DND-41 (cell line): ENCODE results near the gene PLCB4.

ENCODE experiments used
- ATAC-seq: fragments of 200-7000 bp; cut with Tn5 transposase; 3 replicates; pipeline ENCODE4 v1.9.1; 2021; ENCODE audit warnings: low read depth; ENCODE audit not compliant: insufficient read depth
- DNase-seq: peaks from one replicate; pipeline ENCODE4 v3.0.0-alpha.2; 2020
- H2AFZ ChIP-seq: 2 replicates; pipeline ENCODE4 v1.6.0; 2012; ENCODE audit warnings: low read depth, low read length
- H3K27ac ChIP-seq: 2 replicates; pipeline ENCODE4 v1.5.1; 2012; ENCODE audit warnings: low read length, inconsistent platforms
- H3K27me3 ChIP-seq: fragments of 200-600 bp; sonication (generic); 2 replicates; pipeline ENCODE4 v1.6.0; 2012; ENCODE audit warnings: low read length, mild to moderate bottlenecking, inconsistent platforms; ENCODE audit not compliant: insufficient read depth, poor library complexity
- H3K36me3 ChIP-seq: 2 replicates; pipeline ENCODE4 v1.5.1; 2012; ENCODE audit warnings: low read length, inconsistent platforms; ENCODE audit not compliant: insufficient read depth
- H3K4me1 ChIP-seq: 2 replicates; pipeline ENCODE4 v1.5.1; 2012; ENCODE audit warnings: mild to moderate bottlenecking, low read length; ENCODE audit not compliant: insufficient read depth
- H3K4me2 ChIP-seq: 2 replicates; pipeline ENCODE4 v1.6.0; 2012; ENCODE audit warnings: mild to moderate bottlenecking, moderate library complexity, low read length, inconsistent platforms; ENCODE audit not compliant: insufficient read depth
- H3K4me3 ChIP-seq, 2 experiments: fragments of 200-600 bp in 1 of 2; shearing (Covaris generic) in 1 of 2; 2 replicates each; pipeline ENCODE4 v1.5.1; 2012 to 2016; ENCODE audit warnings: inconsistent platforms in 2 of 2, low read length in 2 of 2, mild to moderate bottlenecking in 2 of 2, low read depth in 1 of 2, moderate library complexity in 1 of 2
- H3K79me2 ChIP-seq: 2 replicates; pipeline ENCODE4 v1.6.0; 2012; ENCODE audit warnings: low read length, inconsistent platforms; ENCODE audit not compliant: insufficient read depth
- H3K9ac ChIP-seq: 2 replicates; pipeline ENCODE4 v1.6.0; 2012; ENCODE audit warnings: low read depth, mild to moderate bottlenecking, inconsistent platforms, low read length, moderate library complexity
- H3K9me3 ChIP-seq: 2 replicates; pipeline ENCODE4 v1.5.1; 2012; ENCODE audit warnings: low read length, moderate library complexity, mild to moderate bottlenecking, inconsistent platforms; ENCODE audit not compliant: insufficient read depth, severe bottlenecking
- H4K20me1 ChIP-seq: 2 replicates; pipeline ENCODE4 v1.6.0; 2012; ENCODE audit warnings: low read length; ENCODE audit not compliant: insufficient read depth
- CTCF ChIP-seq: IDR thresholded peaks from 2 replicates; pipeline ENCODE4 v1.5.1; 2012; ENCODE audit warnings: borderline replicate concordance, low read length, moderate library complexity, mild to moderate bottlenecking; ENCODE audit not compliant: poor library complexity, severe bottlenecking; ENCODE audit errors: extremely low read depth
- EZH2 ChIP-seq: IDR thresholded peaks from 3 replicates; pipeline ENCODE4 v1.6.1; 2012; ENCODE audit warnings: borderline replicate concordance, low read depth, mild to moderate bottlenecking, moderate library complexity, low read length, inconsistent platforms; ENCODE audit not compliant: severe bottlenecking

The PLCB4 gene

GRCh38 chr20:9503526-9504245 lies 434.8 kb downstream of the PLCB4 start:
- DNase-seq: no peak
- Histone ChIP-seq H3K27ac (no peak overlapping the region), H3K9me3 (no peaks in the 10 kb centered on the region), H2AFZ (no peak overlapping the region), H3K36me3 (no peaks in the 10 kb centered on the region), H3K79me2 (no peaks in the 10 kb centered on the region), H3K4me1 (no peaks in the 10 kb centered on the region), H3K9ac (no peak overlapping the region), H3K4me3 (no peak overlapping the region), H3K4me2 (no peak overlapping the region), H3K27me3 (no peaks in the 10 kb centered on the region), H4K20me1 (no peaks in the 10 kb centered on the region)
- ATAC-seq: no peak
- peak; percentile 20 for TF ChIP-seq CTCF
- TF ChIP-seq EZH2: no peak

- H3K4me1 ChIP-seq: no peaks in the 10 kb centered on the region
- TF ChIP-seq CTCF (no peak), EZH2 (no peak)
- H3K27me3 ChIP-seq: peaks cover 6% of the 10 kb centered on the region
- H3K79me2 ChIP-seq: no peaks in the 10 kb centered on the region
- H2AFZ ChIP-seq: no peak overlapping the region
- no peaks in the 10 kb centered on the region for H3K9me3 ChIP-seq
- ATAC-seq (no peak), DNase-seq (no peak)
- H3K9ac ChIP-seq: no peak overlapping the region
- no peak overlapping the region for H3K27ac ChIP-seq
- no peaks in the 10 kb centered on the region for H4K20me1 ChIP-seq
- no peaks in the 10 kb centered on the region for H3K36me3 ChIP-seq
- H3K4me3 ChIP-seq: no peak overlapping the region
- H3K4me2 ChIP-seq: no peak overlapping the region
These were observed 437.5 kb downstream of the PLCB4 start for GRCh38 chr20:9506280-9506821.

- H3K4me3 ChIP-seq: no peak overlapping the region
- H3K4me2 ChIP-seq: no peak overlapping the region
- peaks cover 6% of the 10 kb centered on the region for H3K27me3 ChIP-seq
- H3K9ac ChIP-seq: no peak overlapping the region
- no peak for TF ChIP-seq CTCF
- TF ChIP-seq EZH2: no peak
- H4K20me1 ChIP-seq: no peaks in the 10 kb centered on the region
- H3K9me3 ChIP-seq: no peaks in the 10 kb centered on the region
- no peaks in the 10 kb centered on the region for H3K36me3 ChIP-seq
- no peaks in the 10 kb centered on the region for H3K79me2 ChIP-seq
- no peak for DNase-seq
- no peak overlapping the region for H2AFZ ChIP-seq
- no peak for ATAC-seq
- H3K4me1 ChIP-seq: no peaks in the 10 kb centered on the region
- H3K27ac ChIP-seq: no peak overlapping the region
These were observed 438.1 kb downstream of the PLCB4 start for GRCh38 chr20:9506964-9507369.
